Osteoblast (primary cell): ENCODE measurements around the gene POLR2H. TPM values are rescaled to one million over a fixed set of nuclear protein-coding genes. Genes with fewer than 3 reads are reported as not detected.

Source experiments
- DNase-seq: peaks from one replicate; pipeline ENCODE4 v3.0.0; 2011; ENCODE audit warnings: low spot score, mixed read lengths; ENCODE audit not compliant: insufficient read length; ENCODE audit errors: missing footprints
- H2AFZ ChIP-seq: 2 replicates; pipeline ENCODE4 v1.6.0; 2011; ENCODE audit warnings: mild to moderate bottlenecking, low read length
- H3K27ac ChIP-seq: 2 replicates; pipeline ENCODE4 v1.5.1; 2011; ENCODE audit warnings: mild to moderate bottlenecking, low read depth, low read length, moderate library complexity
- H3K27me3 ChIP-seq: 2 replicates; pipeline ENCODE4 v1.6.0; 2012; ENCODE audit warnings: mild to moderate bottlenecking, control low read depth, inconsistent platforms, low read length, moderate library complexity; ENCODE audit not compliant: insufficient read depth
- H3K36me3 ChIP-seq: 2 replicates; pipeline ENCODE4 v1.5.1; 2011; ENCODE audit warnings: mild to moderate bottlenecking, low read length, control low read depth, moderate library complexity; ENCODE audit not compliant: insufficient read depth
- H3K4me1 ChIP-seq: 2 replicates; pipeline ENCODE4 v1.5.1; 2011; ENCODE audit warnings: mild to moderate bottlenecking, low read length, control low read depth, moderate library complexity; ENCODE audit not compliant: insufficient read depth
- H3K4me2 ChIP-seq: 2 replicates; pipeline ENCODE4 v1.6.0; 2011; ENCODE audit warnings: mild to moderate bottlenecking, low read length; ENCODE audit not compliant: insufficient read depth
- H3K4me3 ChIP-seq: fragments of 200-600 bp; sonication (generic); 3 replicates; pipeline ENCODE4 v1.5.1; 2012; ENCODE audit warnings: mild to moderate bottlenecking, low read length, inconsistent platforms; ENCODE audit not compliant: insufficient read depth
- H3K79me2 ChIP-seq: 2 replicates; pipeline ENCODE4 v1.6.0; 2012; ENCODE audit warnings: mild to moderate bottlenecking, low read length, control low read depth, inconsistent platforms; ENCODE audit not compliant: insufficient read depth
- H3K9me3 ChIP-seq: 2 replicates; pipeline ENCODE4 v1.5.1; 2011; ENCODE audit warnings: low read depth, low read length, control low read depth
- H4K20me1 ChIP-seq: 2 replicates; pipeline ENCODE4 v1.6.0; 2012; ENCODE audit warnings: mild to moderate bottlenecking, low read length, control low read depth; ENCODE audit not compliant: insufficient read depth
- CTCF ChIP-seq: IDR thresholded peaks from 2 replicates; pipeline ENCODE4 v1.5.1; 2011; ENCODE audit warnings: mild to moderate bottlenecking, low read depth, low read length, moderate library complexity; ENCODE audit errors: extremely low read depth
- total RNA-seq: library from RNA; depleted of rRNA; stranded (reverse); fragments of >200 nt; gene quantifications from 2 replicates; pipeline ENCODE4 v1.2.3, GENCODE V29; 2012

POLR2H gene
- total RNA-seq, 1 donor = 61.2 TPM

GRCh38 chr3:184345317-184346144 is 16.0 kb upstream of the POLR2H start:
- Histone ChIP-seq H4K20me1 (peaks cover 6% of the 10 kb centered on the region), H2AFZ (no peak overlapping the region), H3K4me3 (no peak overlapping the region), H3K4me2 (no peak overlapping the region), H3K4me1 (peaks cover 10% of the 10 kb centered on the region), H3K9me3 (no peaks in the 10 kb centered on the region), H3K27ac (no peak overlapping the region), H3K36me3 (peaks cover 21% of the 10 kb centered on the region), H3K79me2 (peaks cover 6% of the 10 kb centered on the region), H3K27me3 (no peaks in the 10 kb centered on the region)
- peak; percentile 63 for TF ChIP-seq CTCF
- DNase-seq = peak; percentile 98

- no peak for TF ChIP-seq CTCF
- no peak overlapping the region for H3K27ac ChIP-seq
Observed at GRCh38 chr3:184346480-184347190, 14.9 kb upstream of the POLR2H start.

GRCh38 chr3:184347321-184348056 is 14.0 kb upstream of the POLR2H start:
- Histone ChIP-seq H3K4me1 (peaks cover 6% of the 10 kb centered on the region), H3K4me2 (no peak overlapping the region), H3K36me3 (peaks cover 14% of the 10 kb centered on the region), H3K27me3 (no peaks in the 10 kb centered on the region), H3K9me3 (no peaks in the 10 kb centered on the region), H4K20me1 (peaks cover 7% of the 10 kb centered on the region), H3K27ac (no peak overlapping the region), H3K4me3 (no peak overlapping the region), H2AFZ (no peak overlapping the region), H3K79me2 (no peaks in the 10 kb centered on the region)
- no peak for TF ChIP-seq CTCF
- DNase-seq = peak; percentile 75

More at GRCh38 chr3:184346480-184347190, 14.9 kb upstream of the POLR2H start:
- Histone ChIP-seq H2AFZ (no peak overlapping the region), H3K27me3 (no peaks in the 10 kb centered on the region), H3K4me3 (no peak overlapping the region), H3K36me3 (peaks cover 17% of the 10 kb centered on the region), H4K20me1 (peaks cover 6% of the 10 kb centered on the region), H3K4me2 (no peak overlapping the region), H3K9me3 (no peaks in the 10 kb centered on the region), H3K4me1 (peaks cover 6% of the 10 kb centered on the region), H3K79me2 (no peaks in the 10 kb centered on the region)
- peak; percentile 27 for DNase-seq
